ENCODE data around the gene PHF14. TPM values are rescaled to one million over a fixed set of nuclear protein-coding genes. Genes with fewer than 3 reads are reported as not detected.
A peak's percentile ranks its signal among the peaks of the same experiment; 100 is the strongest.

PHF14 gene
- total RNA-seq, 1 donor from 2014 or later = 43.8 TPM

- H3K9me3 Mint-ChIP-seq = no peaks in the 10 kb centered on the region
- H3K27me3 Mint-ChIP-seq (ENCODE audit: insufficient read depth) = no peaks in the 10 kb centered on the region
- intact Hi-C loops (cut with micrococcal nuclease) = loop anchor here (1.0 to 2.0 kb wide), 2 partner anchors 10 to 18 kb away; no protein-coding TSS in a partner anchor
- H3K4me3 Mint-ChIP-seq = no peak overlapping the region
- H3K4me1 Mint-ChIP-seq (ENCODE audit: low read depth) = peaks cover 40% of the 10 kb centered on the region
- peak overlapping the region; percentile 45 for H3K27ac Mint-ChIP-seq
- no peak for DNase-seq (ENCODE audit: low spot score)
- peaks cover 18% of the 10 kb centered on the region for H3K36me3 Mint-ChIP-seq (ENCODE audit: low read depth)
These were observed 156.9 kb downstream of the PHF14 start for GRCh38 chr7:11130601-11131000.

GRCh38 chr7:11133436-11133959 lies 159.8 kb downstream of the PHF14 start:
- intact Hi-C loops (cut with micrococcal nuclease) = no loop called here

GRCh38 chr7:11135573-11135972 lies 161.9 kb downstream of the PHF14 start:
- Mint-ChIP-seq H3K9me3 (no peaks in the 10 kb centered on the region), H3K27me3 (ENCODE audit: insufficient read depth) (no peaks in the 10 kb centered on the region), H3K27ac (no peak overlapping the region), H3K4me1 (ENCODE audit: low read depth) (peaks cover 4% of the 10 kb centered on the region), H3K4me3 (no peak overlapping the region), H3K36me3 (ENCODE audit: low read depth) (peaks cover 11% of the 10 kb centered on the region)
- no peak for DNase-seq (ENCODE audit: low spot score)
- intact Hi-C loops (cut with micrococcal nuclease) = no loop called here

More at GRCh38 chr7:11133436-11133959, 159.8 kb downstream of the PHF14 start:
- Mint-ChIP-seq H3K9me3 (no peaks in the 10 kb centered on the region), H3K4me1 (ENCODE audit: low read depth) (peaks cover 17% of the 10 kb centered on the region), H3K36me3 (ENCODE audit: low read depth) (peaks cover 11% of the 10 kb centered on the region), H3K4me3 (no peak overlapping the region), H3K27ac (no peak overlapping the region), H3K27me3 (ENCODE audit: insufficient read depth) (no peaks in the 10 kb centered on the region)
- DNase-seq (ENCODE audit: low spot score) = no peak

DNA sequence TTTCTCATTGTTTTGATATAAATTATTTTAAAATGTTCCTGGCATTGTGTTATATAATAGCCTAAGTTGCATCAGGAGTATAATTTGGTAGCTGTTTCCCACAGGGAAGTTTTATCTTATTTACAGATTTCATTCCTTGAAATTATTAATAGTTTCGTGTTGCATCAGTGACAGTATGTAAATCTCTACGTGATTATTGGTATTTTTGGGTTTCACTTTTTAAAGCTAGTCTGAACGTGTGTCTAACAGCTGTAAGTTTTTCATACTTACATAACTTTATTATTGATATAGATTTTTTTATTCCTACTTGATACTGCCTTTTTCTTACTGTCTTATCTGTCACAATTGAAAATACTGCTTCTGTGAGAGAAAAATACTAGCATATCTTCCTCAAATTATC lies 167.9 kb downstream of the PHF14 start:
- intact Hi-C loops (cut with micrococcal nuclease) = no loop called here
- no peaks in the 10 kb centered on the region for H3K4me1 Mint-ChIP-seq (ENCODE audit: low read depth)
- H3K36me3 Mint-ChIP-seq (ENCODE audit: low read depth) = no peaks in the 10 kb centered on the region
- H3K27ac Mint-ChIP-seq = no peak overlapping the region
- no peaks in the 10 kb centered on the region for H3K9me3 Mint-ChIP-seq
- H3K27me3 Mint-ChIP-seq (ENCODE audit: insufficient read depth) = no peaks in the 10 kb centered on the region
- DNase-seq (ENCODE audit: low spot score) = no peak
- no peak overlapping the region for H3K4me3 Mint-ChIP-seq

- Mint-ChIP-seq H3K9me3 (no peaks in the 10 kb centered on the region), H3K4me1 (ENCODE audit: low read depth) (no peaks in the 10 kb centered on the region), H3K27ac (no peak overlapping the region), H3K27me3 (ENCODE audit: insufficient read depth) (no peaks in the 10 kb centered on the region), H3K4me3 (no peak overlapping the region), H3K36me3 (ENCODE audit: low read depth) (peaks cover 2% of the 10 kb centered on the region)
- no peak for DNase-seq (ENCODE audit: low spot score)
- intact Hi-C loops (cut with micrococcal nuclease) = loop anchor here (5.0 kb wide), 1 partner anchor 59 kb away; no protein-coding TSS in a partner anchor
These were observed 180.0 kb downstream of the PHF14 start for GRCh38 chr7:11153694-11154093.

DNA sequence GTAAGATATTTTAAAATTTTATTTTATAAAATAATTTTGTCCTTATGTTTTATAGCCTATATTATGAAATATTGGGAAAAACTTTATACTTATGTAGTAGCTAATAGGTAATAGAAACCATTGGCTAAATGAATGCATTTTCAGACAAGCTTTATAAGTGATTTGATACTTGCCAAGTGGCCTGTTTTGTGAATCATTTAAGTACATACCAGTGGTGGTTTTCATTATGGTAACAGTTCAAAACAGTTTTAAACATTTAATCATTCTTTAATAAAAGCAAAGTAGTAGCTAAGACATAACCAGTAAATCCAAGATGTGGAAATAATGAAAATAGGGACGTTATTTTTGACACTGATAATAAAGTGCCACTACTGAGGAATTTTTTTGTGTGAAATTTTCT lies 182.2 kb downstream of the PHF14 start:
- no peak overlapping the region for H3K4me3 Mint-ChIP-seq
- H3K4me1 Mint-ChIP-seq (ENCODE audit: low read depth) = no peaks in the 10 kb centered on the region
- no peak for DNase-seq (ENCODE audit: low spot score)
- intact Hi-C loops (cut with micrococcal nuclease) = no loop called here
- no peaks in the 10 kb centered on the region for H3K27me3 Mint-ChIP-seq (ENCODE audit: insufficient read depth)
- H3K36me3 Mint-ChIP-seq (ENCODE audit: low read depth) = no peaks in the 10 kb centered on the region
- no peak overlapping the region for H3K27ac Mint-ChIP-seq
- H3K9me3 Mint-ChIP-seq = no peaks in the 10 kb centered on the region

DNA sequence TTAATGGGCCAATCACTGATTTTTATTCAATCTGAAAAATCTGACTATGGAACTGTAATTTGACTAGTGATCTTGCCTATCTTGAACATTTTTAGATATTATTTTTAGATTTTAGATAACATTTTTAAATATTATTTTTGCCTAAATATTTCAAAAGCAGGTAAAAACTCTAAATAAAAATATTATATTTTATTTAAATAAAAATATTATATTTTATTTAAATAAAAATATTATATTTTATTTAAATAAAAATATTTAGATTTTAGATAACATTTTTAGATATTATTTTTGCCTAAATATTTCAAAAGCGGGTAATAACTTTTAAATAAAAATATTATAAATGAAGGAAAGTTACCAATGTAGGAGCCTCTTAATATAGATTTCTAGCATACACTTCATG lies 187.8 kb downstream of the PHF14 start:
- DNase-seq (ENCODE audit: low spot score) = no peak
- H3K4me3 Mint-ChIP-seq = no peak overlapping the region
- intact Hi-C loops (cut with micrococcal nuclease) = no loop called here
- no peak overlapping the region for H3K27ac Mint-ChIP-seq
- no peaks in the 10 kb centered on the region for H3K9me3 Mint-ChIP-seq
- no peaks in the 10 kb centered on the region for H3K36me3 Mint-ChIP-seq (ENCODE audit: low read depth)
- no peaks in the 10 kb centered on the region for H3K4me1 Mint-ChIP-seq (ENCODE audit: low read depth)
- no peaks in the 10 kb centered on the region for H3K27me3 Mint-ChIP-seq (ENCODE audit: insufficient read depth)

DNA sequence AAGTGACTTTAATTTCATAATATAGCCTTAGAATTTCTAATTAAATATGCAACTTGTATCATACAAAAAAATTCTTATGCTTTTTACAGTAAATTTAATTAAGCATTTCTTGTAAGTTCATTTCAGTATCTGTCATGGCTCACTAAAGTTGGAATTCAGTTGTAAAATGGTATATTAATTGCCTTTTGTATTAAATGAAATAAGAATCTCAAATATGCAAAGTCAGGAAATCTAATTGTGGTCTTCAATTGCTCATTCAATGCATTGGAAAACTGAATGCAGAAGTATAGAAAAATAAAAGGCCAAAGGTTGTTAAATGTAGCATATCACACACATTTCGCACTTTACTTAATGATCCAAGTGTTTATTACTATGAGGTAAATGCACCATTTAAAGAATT lies 189.5 kb downstream of the PHF14 start:
- DNase-seq (ENCODE audit: low spot score) = no peak
- Mint-ChIP-seq H3K36me3 (ENCODE audit: low read depth) (no peaks in the 10 kb centered on the region), H3K9me3 (no peaks in the 10 kb centered on the region), H3K4me1 (ENCODE audit: low read depth) (no peaks in the 10 kb centered on the region), H3K4me3 (no peak overlapping the region), H3K27ac (no peak overlapping the region), H3K27me3 (ENCODE audit: insufficient read depth) (no peaks in the 10 kb centered on the region)
- intact Hi-C loops (cut with micrococcal nuclease) = no loop called here

- H3K4me3 Mint-ChIP-seq = no peak overlapping the region
- intact Hi-C loops (cut with micrococcal nuclease) = no loop called here
- no peaks in the 10 kb centered on the region for H3K27me3 Mint-ChIP-seq (ENCODE audit: insufficient read depth)
- H3K27ac Mint-ChIP-seq = no peak overlapping the region
- no peak for DNase-seq (ENCODE audit: low spot score)
- no peaks in the 10 kb centered on the region for H3K36me3 Mint-ChIP-seq (ENCODE audit: low read depth)
- H3K4me1 Mint-ChIP-seq (ENCODE audit: low read depth) = peaks cover 3% of the 10 kb centered on the region
- no peaks in the 10 kb centered on the region for H3K9me3 Mint-ChIP-seq
These were observed 192.4 kb downstream of the PHF14 start for GRCh38 chr7:11166051-11166450.

DNA sequence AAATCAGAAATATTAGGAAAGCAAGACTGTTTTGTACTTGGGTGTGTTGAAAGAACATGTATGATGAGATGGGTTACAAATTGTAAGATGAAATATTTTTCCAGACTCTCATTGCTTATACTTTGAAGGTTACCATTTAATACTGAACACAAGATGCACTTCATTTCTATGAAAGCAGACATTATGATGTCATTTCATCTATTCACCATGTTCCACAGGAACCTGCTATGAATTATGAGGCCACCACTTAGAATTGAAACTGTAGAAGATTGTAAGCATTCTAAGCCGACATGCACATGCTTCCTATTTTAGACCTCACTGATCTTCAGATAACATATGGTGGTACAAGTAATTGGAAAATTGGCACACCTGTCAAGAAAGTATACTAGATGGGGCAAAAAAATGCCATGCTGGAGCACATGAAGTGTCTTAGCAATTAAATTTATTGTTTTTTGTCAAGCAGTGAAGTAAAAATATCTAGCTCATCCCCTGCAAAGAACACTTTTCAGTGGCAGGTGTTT lies 195.0 kb downstream of the PHF14 start:
- Mint-ChIP-seq H3K36me3 (ENCODE audit: low read depth) (no peaks in the 10 kb centered on the region), H3K9me3 (no peaks in the 10 kb centered on the region), H3K4me1 (ENCODE audit: low read depth) (peaks cover 6% of the 10 kb centered on the region)

GRCh38 chr7:11170175-11170574 lies 196.5 kb downstream of the PHF14 start:
- H3K36me3 Mint-ChIP-seq (ENCODE audit: low read depth) = no peaks in the 10 kb centered on the region
- no peaks in the 10 kb centered on the region for H3K9me3 Mint-ChIP-seq
- intact Hi-C loops (cut with micrococcal nuclease) = loop anchor here (2.0 kb wide), 1 partner anchor 49 kb away; no protein-coding TSS in a partner anchor
- no peak overlapping the region for H3K27ac Mint-ChIP-seq
- H3K4me1 Mint-ChIP-seq (ENCODE audit: low read depth) = peaks cover 6% of the 10 kb centered on the region
- H3K4me3 Mint-ChIP-seq = no peak overlapping the region
- no peaks in the 10 kb centered on the region for H3K27me3 Mint-ChIP-seq (ENCODE audit: insufficient read depth)
- no peak for DNase-seq (ENCODE audit: low spot score)

More for the DNA sequence above, 195.0 kb downstream of the PHF14 start:
- DNase-seq (ENCODE audit: low spot score) = no peak
- intact Hi-C loops (cut with micrococcal nuclease) = no loop called here
- no peaks in the 10 kb centered on the region for H3K27me3 Mint-ChIP-seq (ENCODE audit: insufficient read depth)
- no peak overlapping the region for H3K27ac Mint-ChIP-seq
- no peak overlapping the region for H3K4me3 Mint-ChIP-seq

DNA sequence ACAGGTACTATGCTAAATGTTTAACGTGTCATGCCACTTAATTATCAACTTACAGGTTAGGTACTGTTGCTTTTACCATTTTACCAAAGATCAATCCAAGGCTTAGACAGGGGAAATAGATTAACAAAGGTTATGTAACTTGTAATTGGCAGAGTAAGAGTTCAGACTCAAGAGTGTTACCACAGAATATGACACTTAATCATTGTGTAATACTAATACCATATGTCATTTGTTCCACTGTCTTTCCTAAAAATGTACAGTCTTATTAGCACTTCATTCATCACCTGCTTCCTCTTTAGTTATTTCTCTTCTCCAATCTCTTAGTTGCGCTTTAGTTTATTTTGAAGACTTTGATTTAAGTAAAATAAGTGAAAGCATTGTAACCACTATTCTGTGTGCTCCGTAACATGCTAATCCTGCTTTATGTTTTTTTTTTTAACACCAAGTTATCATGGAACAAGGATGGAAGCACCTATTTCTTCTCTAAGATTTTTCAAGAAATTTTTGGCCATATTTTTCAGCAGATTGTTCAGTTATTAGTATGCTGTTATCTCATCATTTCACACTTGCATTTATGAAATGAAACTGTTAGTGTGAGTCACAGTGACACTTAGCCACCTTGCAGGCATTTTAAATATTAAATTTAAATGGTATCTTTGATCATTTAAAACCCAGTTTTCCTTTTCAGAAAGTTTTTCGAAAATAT lies 197.3 kb downstream of the PHF14 start:
- intact Hi-C loops (cut with micrococcal nuclease) = loop anchor here (2.0 kb wide), 1 partner anchor 50 kb away; no protein-coding TSS in a partner anchor
- no peak overlapping the region for H3K27ac Mint-ChIP-seq

DNA sequence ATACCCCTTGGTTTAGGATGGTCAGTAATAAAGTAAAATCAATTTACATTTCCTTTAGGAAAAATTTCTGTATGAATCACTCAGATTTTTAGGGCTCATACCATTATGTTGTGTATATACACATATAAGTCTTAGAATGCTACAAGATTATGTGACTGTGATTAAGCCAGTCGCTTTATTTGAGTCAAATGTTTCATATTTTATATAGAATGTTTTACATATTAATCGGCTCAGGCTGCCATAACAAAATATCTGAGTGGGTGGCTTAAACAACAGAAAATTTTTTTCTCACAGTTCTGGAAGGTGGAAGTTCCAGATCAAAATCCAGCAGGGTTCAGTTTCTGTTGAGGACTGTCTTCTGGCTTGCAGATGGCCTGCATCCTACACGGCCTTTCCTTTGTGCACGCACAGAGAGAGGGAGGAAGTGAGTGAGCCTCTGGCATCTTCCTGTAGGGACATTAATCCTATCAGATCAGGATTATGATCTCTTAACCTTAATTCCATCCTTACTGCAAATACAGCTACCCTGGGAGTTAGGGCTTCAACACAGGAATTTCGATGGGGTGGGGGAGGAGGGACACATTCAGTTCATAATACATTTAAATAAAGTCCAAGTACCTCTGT lies 198.0 kb downstream of the PHF14 start:
- no peak for DNase-seq (ENCODE audit: low spot score)
- H3K36me3 Mint-ChIP-seq (ENCODE audit: low read depth) = no peaks in the 10 kb centered on the region
- no peak overlapping the region for H3K4me3 Mint-ChIP-seq
- intact Hi-C loops (cut with micrococcal nuclease) = loop anchor here (2.0 kb wide), 1 partner anchor 51 kb away; no protein-coding TSS in a partner anchor
- H3K27ac Mint-ChIP-seq = no peak overlapping the region
- H3K27me3 Mint-ChIP-seq (ENCODE audit: insufficient read depth) = no peaks in the 10 kb centered on the region
- H3K4me1 Mint-ChIP-seq (ENCODE audit: low read depth) = peaks cover 6% of the 10 kb centered on the region
- no peaks in the 10 kb centered on the region for H3K9me3 Mint-ChIP-seq

More for the DNA sequence above, 197.3 kb downstream of the PHF14 start:
- H3K9me3 Mint-ChIP-seq = no peaks in the 10 kb centered on the region
- H3K36me3 Mint-ChIP-seq (ENCODE audit: low read depth) = no peaks in the 10 kb centered on the region
- H3K27me3 Mint-ChIP-seq (ENCODE audit: insufficient read depth) = no peaks in the 10 kb centered on the region
- no peak for DNase-seq (ENCODE audit: low spot score)
- peaks cover 6% of the 10 kb centered on the region for H3K4me1 Mint-ChIP-seq (ENCODE audit: low read depth)
- no peak overlapping the region for H3K4me3 Mint-ChIP-seq
